CD14-positive monocyte (primary cell): Measurements from ENCODE around the gene CDH4. TPM values are rescaled to one million over a fixed set of nuclear protein-coding genes. Genes with fewer than 3 reads are reported as not detected.

ENCODE experiments used
- DNase-seq, 3 donors: peaks; one replicate each; pipeline ENCODE4 v3.0.0-alpha.2; 2011 to 2022
- H2AFZ ChIP-seq: 2 replicates; pipeline ENCODE4 v1.6.0; 2012; ENCODE audit warnings: mild to moderate bottlenecking, low read depth, low read length, inconsistent platforms; ENCODE audit not compliant: insufficient read depth, poor library complexity, severe bottlenecking
- H3K27ac ChIP-seq, 2 donors: 1 replicate in 1 of 2; 2 replicates in 1 of 2; pipeline ENCODE4 v1.5.1; 2012 to 2013; ENCODE audit warnings: low read length in 2 of 2, control low read depth in 1 of 2, inconsistent platforms in 1 of 2, low read depth in 1 of 2, mild to moderate bottlenecking in 1 of 2
- H3K27me3 ChIP-seq, 2 donors: one replicate each; pipeline versions ENCODE4 v1.6.0 to v1.6.1; 2011 to 2013; ENCODE audit warnings: low read length in 2 of 2; ENCODE audit not compliant: control insufficient read depth in 2 of 2, insufficient read depth in 2 of 2
- H3K36me3 ChIP-seq, 2 donors: replicated peaks in 1 of 2; 1 replicate in 1 of 2; 2 replicates in 1 of 2; pipeline versions ENCODE4 v1.5.1 to v1.6.1; 2012 to 2013; ENCODE audit warnings: low read length in 2 of 2, control low read depth in 1 of 2, inconsistent platforms in 1 of 2, mild to moderate bottlenecking in 1 of 2; ENCODE audit not compliant: insufficient read depth in 2 of 2, control insufficient read depth in 1 of 2
- H3K4me1 ChIP-seq, 2 donors: 1 replicate in 1 of 2; 2 replicates in 1 of 2; pipeline versions ENCODE4 v1.5.1 to v1.6.1; 2012 to 2013; ENCODE audit warnings: low read length in 2 of 2, control low read depth in 1 of 2, inconsistent platforms in 1 of 2, mild to moderate bottlenecking in 1 of 2, moderate library complexity in 1 of 2; ENCODE audit not compliant: insufficient read depth in 2 of 2, control insufficient read depth in 1 of 2
- H3K4me2 ChIP-seq: replicated peaks from 2 replicates; pipeline ENCODE3; 2012; ENCODE audit warnings: low read length, moderate library complexity, mild to moderate bottlenecking; ENCODE audit not compliant: poor library complexity, severe bottlenecking; ENCODE audit errors: extremely low read depth
- H3K4me3 ChIP-seq, 3 experiments: fragments of 200-600 bp in 1 of 3; sonication (generic) in 1 of 3; replicated peaks in 1 of 3; 1 replicate in 2 of 3; 2 replicates in 1 of 3; pipeline ENCODE4 v1.5.1; 2011 to 2013; ENCODE audit warnings: low read length in 3 of 3, mild to moderate bottlenecking in 3 of 3, control low read depth in 2 of 3, low read depth in 2 of 3, inconsistent platforms in 1 of 3, moderate library complexity in 1 of 3
- H3K79me2 ChIP-seq: 2 replicates; pipeline ENCODE4 v1.6.0; 2012; ENCODE audit warnings: mild to moderate bottlenecking, control low read depth, inconsistent platforms, low read length, moderate library complexity; ENCODE audit not compliant: insufficient read depth
- H3K9ac ChIP-seq: 2 replicates; pipeline ENCODE4 v1.6.0; 2017; ENCODE audit warnings: low read length, mild to moderate bottlenecking; ENCODE audit not compliant: insufficient read depth, poor library complexity, severe bottlenecking
- H3K9me3 ChIP-seq, 2 donors: replicated peaks in 1 of 2; 1 replicate in 1 of 2; 2 replicates in 1 of 2; pipeline versions ENCODE4 v1.5.1 to v1.6.1; 2012 to 2013; ENCODE audit warnings: low read length in 2 of 2, control low read depth in 1 of 2; ENCODE audit not compliant: control insufficient read depth in 1 of 2, insufficient read depth in 1 of 2
- H4K20me1 ChIP-seq: 2 replicates; pipeline ENCODE4 v1.6.0; 2012; ENCODE audit warnings: mild to moderate bottlenecking, low read length, control low read depth, moderate library complexity; ENCODE audit not compliant: insufficient read depth
- H3K27ac Mint-ChIP-seq, 7 donors: one replicate each; pipeline ENCODE4 v1.8.0; 2020; ENCODE audit warnings: mild to moderate bottlenecking in 7 of 7, mixed read lengths in 7 of 7, moderate library complexity in 6 of 7, inconsistent platforms in 2 of 7
- H3K27me3 Mint-ChIP-seq, 3 donors: one replicate each; pipeline ENCODE4 v1.8.0; 2021 to 2022; ENCODE audit warnings: low read depth in 3 of 3, mild to moderate bottlenecking in 3 of 3, mixed read lengths in 3 of 3, moderate library complexity in 3 of 3, inconsistent platforms in 1 of 3
- H3K36me3 Mint-ChIP-seq, 2 donors: one replicate each; pipeline ENCODE4 v1.8.0; 2020; ENCODE audit warnings: mixed read lengths in 2 of 2, inconsistent platforms in 1 of 2, mild to moderate bottlenecking in 1 of 2
- H3K4me1 Mint-ChIP-seq: one replicate; pipeline ENCODE4 v1.8.0; 2020; ENCODE audit warnings: mild to moderate bottlenecking, mixed read lengths
- H3K4me3 Mint-ChIP-seq, 2 donors: one replicate each; pipeline ENCODE4 v1.8.0; 2020; ENCODE audit warnings: mild to moderate bottlenecking in 2 of 2, mixed read lengths in 2 of 2, moderate library complexity in 1 of 2
- H3K9me3 Mint-ChIP-seq, 7 donors: one replicate each; pipeline ENCODE4 v1.8.0; 2020 to 2022; ENCODE audit warnings: mixed read lengths in 7 of 7, mild to moderate bottlenecking in 6 of 7, moderate library complexity in 6 of 7, inconsistent platforms in 2 of 7
- WGBS: methylation state at CpG from one replicate; pipeline ENCODE4 v1.1.5; 2013; ENCODE audit warnings: missing lambda C conversion rate; ENCODE audit not compliant: insufficient coverage; 5-methylcytosine and 5-hydroxymethylcytosine counted together
- intact Hi-C, 2 donors: fragments of 100-400 bp; cut with micrococcal nuclease; formaldehyde crosslinking; loops; one replicate each; pipeline versions ENCODE4 v1.15.0 to v1.15.1; 2023
- polyA plus RNA-seq, 3 donors: library from polyadenylated mRNA; depleted of rRNA in 1 of 3; unstranded in 2 of 3; stranded (reverse) in 1 of 3; fragments of 300-500 nt in 2 of 3; fragments of >200 nt in 1 of 3; fragmentation: Illumina TruSeq in 2 of 3; gene quantifications; 1 replicate in 2 of 3; 2 replicates in 1 of 3; pipeline ENCODE4 v1.2.3, GENCODE V29; 2012 to 2021
- TF ChIP-seq, protein P1 (sequence below): fragments of 200-600 bp; IDR thresholded peaks from one replicate; pipeline ENCODE4 v1.8.0; 2022; ENCODE audit warnings: antibody characterized with exemption, mild to moderate bottlenecking

Gene CDH4
- polyA plus RNA-seq, 3 donors = not detected

DNA sequence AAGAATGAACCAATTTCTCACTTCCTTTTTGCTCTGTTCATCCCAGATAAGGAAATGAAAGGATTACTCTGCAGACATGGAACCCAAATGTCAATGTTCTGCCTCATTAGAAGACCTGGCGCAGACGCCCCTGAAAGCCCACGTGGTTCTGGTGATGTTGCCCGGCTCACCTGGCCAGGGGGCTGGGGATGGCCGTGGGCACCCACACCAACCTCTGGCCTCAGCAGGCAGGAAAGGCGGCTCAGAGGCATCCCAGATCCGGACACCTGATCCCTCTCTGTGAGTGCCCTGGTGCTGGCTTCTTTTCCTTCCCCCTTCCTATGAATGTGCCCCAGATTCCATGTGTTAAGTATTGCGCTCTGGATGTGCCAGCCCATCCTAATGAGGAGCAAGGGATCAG lies 33.6 kb downstream of the CDH4 start:
- H3K9ac ChIP-seq = no peak overlapping the region
- no peak for DNase-seq
- H4K20me1 ChIP-seq = no peaks in the 10 kb centered on the region
- intact Hi-C loops = no loop called here
- no peak overlapping the region for H3K4me3 ChIP-seq
- Mint-ChIP-seq H3K27ac (no peak overlapping the region), H3K4me3 (no peak overlapping the region), H3K4me1 (no peaks in the 10 kb centered on the region), H3K27me3 (peaks cover 0 to 2% (median 2%) of the 10 kb centered on the region in 3 donors), H3K9me3 (peaks cover 8 to 59% (median 43%) of the 10 kb centered on the region in 7 donors), H3K36me3 (no peaks in the 10 kb centered on the region)
- TF ChIP-seq, protein P1, sequence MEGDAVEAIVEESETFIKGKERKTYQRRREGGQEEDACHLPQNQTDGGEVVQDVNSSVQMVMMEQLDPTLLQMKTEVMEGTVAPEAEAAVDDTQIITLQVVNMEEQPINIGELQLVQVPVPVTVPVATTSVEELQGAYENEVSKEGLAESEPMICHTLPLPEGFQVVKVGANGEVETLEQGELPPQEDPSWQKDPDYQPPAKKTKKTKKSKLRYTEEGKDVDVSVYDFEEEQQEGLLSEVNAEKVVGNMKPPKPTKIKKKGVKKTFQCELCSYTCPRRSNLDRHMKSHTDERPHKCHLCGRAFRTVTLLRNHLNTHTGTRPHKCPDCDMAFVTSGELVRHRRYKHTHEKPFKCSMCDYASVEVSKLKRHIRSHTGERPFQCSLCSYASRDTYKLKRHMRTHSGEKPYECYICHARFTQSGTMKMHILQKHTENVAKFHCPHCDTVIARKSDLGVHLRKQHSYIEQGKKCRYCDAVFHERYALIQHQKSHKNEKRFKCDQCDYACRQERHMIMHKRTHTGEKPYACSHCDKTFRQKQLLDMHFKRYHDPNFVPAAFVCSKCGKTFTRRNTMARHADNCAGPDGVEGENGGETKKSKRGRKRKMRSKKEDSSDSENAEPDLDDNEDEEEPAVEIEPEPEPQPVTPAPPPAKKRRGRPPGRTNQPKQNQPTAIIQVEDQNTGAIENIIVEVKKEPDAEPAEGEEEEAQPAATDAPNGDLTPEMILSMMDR = no peak
- WGBS = 97% methylated on average over 5 of the region's 8 CpGs
- no peaks in the 10 kb centered on the region for H3K4me1 ChIP-seq
- peaks cover 36 to 88% of the 10 kb centered on the region in 2 donors for H3K9me3 ChIP-seq
- H3K4me2 ChIP-seq = no peak overlapping the region
- H3K27me3 ChIP-seq = no peaks in the 10 kb centered on the region
- no peaks in the 10 kb centered on the region for H3K79me2 ChIP-seq
- no peak overlapping the region for H2AFZ ChIP-seq
- no peak overlapping the region for H3K27ac ChIP-seq
- H3K36me3 ChIP-seq = no peaks in the 10 kb centered on the region

DNA sequence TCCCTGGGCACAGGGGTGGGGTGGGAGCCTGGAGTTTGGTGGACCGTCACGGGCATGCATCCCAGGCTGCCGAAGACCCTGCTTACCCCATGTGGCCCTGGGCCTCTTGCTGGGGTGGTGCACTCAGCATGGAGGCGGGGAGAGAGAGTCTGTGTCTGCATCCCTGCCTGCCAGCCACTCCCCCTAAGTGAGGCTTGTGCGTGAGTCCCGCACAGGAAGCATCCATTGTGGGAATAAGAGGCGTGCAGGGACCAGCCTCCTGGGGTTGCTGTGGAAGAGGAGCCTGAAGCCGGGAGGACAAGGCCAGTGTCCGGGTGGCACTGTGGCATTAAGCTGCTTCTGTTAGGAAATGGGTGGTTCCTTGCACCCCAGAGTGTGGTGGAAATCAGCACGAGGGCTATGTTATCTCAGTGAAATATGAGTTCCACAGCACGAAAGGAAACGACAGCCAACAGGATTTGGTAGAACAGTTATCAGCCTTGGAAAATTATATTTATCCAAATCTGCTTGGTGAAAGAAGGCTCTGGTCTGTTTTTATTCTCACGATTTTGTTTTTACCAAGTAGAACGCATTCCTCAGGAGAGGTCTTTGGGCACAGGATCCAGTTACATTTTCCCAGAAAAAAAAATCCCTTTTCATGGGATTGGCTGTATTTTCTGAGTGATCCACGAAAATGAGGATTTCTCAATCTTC lies 35.7 kb downstream of the CDH4 start:
- H3K27ac ChIP-seq = no peak overlapping the region

More for the DNA sequence above, 35.7 kb downstream of the CDH4 start:
- TF ChIP-seq, protein P1 = no peak
- Mint-ChIP-seq H3K27me3 (peaks cover 0 to 2% (median 2%) of the 10 kb centered on the region in 3 donors), H3K27ac (no peak overlapping the region), H3K4me1 (no peaks in the 10 kb centered on the region), H3K9me3 (peaks cover 7 to 62% (median 32%) of the 10 kb centered on the region in 7 donors), H3K4me3 (no peak overlapping the region), H3K36me3 (no peaks in the 10 kb centered on the region)
- no peaks in the 10 kb centered on the region for H3K36me3 ChIP-seq
- H2AFZ ChIP-seq = no peak overlapping the region
- DNase-seq = no peak
- no peak overlapping the region for H3K9ac ChIP-seq
- H3K4me1 ChIP-seq = no peaks in the 10 kb centered on the region
- WGBS = 85% methylated on average over 8 of the region's 15 CpGs
- H3K79me2 ChIP-seq = no peaks in the 10 kb centered on the region
- peaks cover 36 to 89% of the 10 kb centered on the region in 2 donors for H3K9me3 ChIP-seq
- no peaks in the 10 kb centered on the region for H3K27me3 ChIP-seq
- no peaks in the 10 kb centered on the region for H4K20me1 ChIP-seq
- H3K4me2 ChIP-seq = no peak overlapping the region
- intact Hi-C loops = no loop called here
- no peak overlapping the region for H3K4me3 ChIP-seq
